HG03575 (cell line): Measurements from ENCODE around the gene OSGEP.

Source experiments
- ATAC-seq: cut with Tn5 transposase; IDR thresholded peaks from one replicate; pipeline ENCODE4 v1.9.1; 2021; ENCODE audit not compliant: unreplicated experiment, insufficient number of reproducible peaks, low FRiP score; ENCODE audit errors: extremely low read depth

The OSGEP gene

GRCh38 chr14:20412411-20412810 is 42.2 kb downstream of the OSGEP start:
- ATAC-seq, result no peak

GRCh38 chr14:20409226-20409625 is 45.4 kb downstream of the OSGEP start:
- ATAC-seq, result no peak

- ATAC-seq, result no peak
Observed at GRCh38 chr14:20403521-20403920, 51.1 kb downstream of the OSGEP start.

GRCh38 chr14:20400965-20401593 is 53.5 kb downstream of the OSGEP start:
- no peak for ATAC-seq

- ATAC-seq, result no peak
Observed at GRCh38 chr14:20400589-20400964, 54.0 kb downstream of the OSGEP start.

- ATAC-seq, result no peak
Observed at GRCh38 chr14:20397511-20397910, 57.1 kb downstream of the OSGEP start.
